Neuronal stem cell (in vitro differentiated cells): ENCODE results near the gene NDUFS8.

Experiments
- DNase-seq: peaks from one replicate; pipeline ENCODE4 v3.0.0-alpha.2; 2013; ENCODE audit warnings: low spot score
- H2AFZ ChIP-seq: one replicate; pipeline ENCODE4 v1.6.1; 2013; ENCODE audit warnings: mild to moderate bottlenecking, low read length, inconsistent platforms
- H2AK5ac ChIP-seq: 2 replicates; pipeline ENCODE4 v1.6.1; 2013; ENCODE audit warnings: low read depth, mild to moderate bottlenecking, inconsistent platforms, low read length, moderate library complexity, mixed read lengths
- H2BK120ac ChIP-seq: 2 replicates; pipeline ENCODE4 v1.6.1; 2013; ENCODE audit warnings: low read depth, mild to moderate bottlenecking, inconsistent platforms, low read length, moderate library complexity, mixed read lengths
- H2BK12ac ChIP-seq: one replicate; pipeline ENCODE4 v1.6.1; 2013; ENCODE audit warnings: low read length, inconsistent platforms
- H2BK15ac ChIP-seq: 2 replicates; pipeline ENCODE4 v1.6.1; 2013; ENCODE audit warnings: mild to moderate bottlenecking, low read length, inconsistent platforms, mixed read lengths
- H2BK5ac ChIP-seq: one replicate; pipeline ENCODE4 v1.6.1; 2013; ENCODE audit warnings: inconsistent platforms, mild to moderate bottlenecking, low read length, moderate library complexity
- H3K14ac ChIP-seq: one replicate; pipeline ENCODE4 v1.6.1; 2013; ENCODE audit warnings: low read length, inconsistent platforms
- H3K18ac ChIP-seq: 2 replicates; pipeline ENCODE4 v1.6.1; 2013; ENCODE audit warnings: low read length, inconsistent platforms
- H3K23ac ChIP-seq: 2 replicates; pipeline ENCODE4 v1.6.1; 2013; ENCODE audit warnings: low read depth, mild to moderate bottlenecking, mixed read lengths, low read length, inconsistent platforms; ENCODE audit not compliant: poor library complexity
- H3K27ac ChIP-seq: replicated peaks from 3 replicates; pipeline ENCODE4 v1.5.1; 2013; ENCODE audit warnings: low read length, inconsistent platforms
- H3K27me3 ChIP-seq, 3 experiments: 2 replicates each; pipeline ENCODE4 v1.6.1; 2013; ENCODE audit warnings: low read length in 3 of 3, mild to moderate bottlenecking in 2 of 3, inconsistent platforms in 1 of 3, low read depth in 1 of 3, mixed read lengths in 1 of 3, moderate library complexity in 1 of 3; ENCODE audit not compliant: control insufficient read depth in 3 of 3, insufficient read depth in 3 of 3
- H3K36me3 ChIP-seq, 2 donors: replicated peaks in 1 of 2; 2 replicates each; pipeline ENCODE4 v1.6.1; 2013; ENCODE audit warnings: low read length in 2 of 2; ENCODE audit not compliant: control insufficient read depth in 2 of 2, insufficient read depth in 2 of 2
- H3K4ac ChIP-seq: 2 replicates; pipeline ENCODE4 v1.6.1; 2013; ENCODE audit warnings: inconsistent platforms, mild to moderate bottlenecking, low read length, moderate library complexity
- H3K4me1 ChIP-seq, 2 donors: 1 replicate in 1 of 2; 2 replicates in 1 of 2; pipeline ENCODE4 v1.6.1; 2013; ENCODE audit warnings: low read length in 2 of 2, low read depth in 1 of 2; ENCODE audit not compliant: control insufficient read depth in 2 of 2, insufficient read depth in 1 of 2
- H3K4me2 ChIP-seq: one replicate; pipeline ENCODE4 v1.6.1; 2013; ENCODE audit warnings: mild to moderate bottlenecking, low read length, inconsistent platforms; ENCODE audit not compliant: insufficient read depth, poor library complexity, severe bottlenecking
- H3K4me3 ChIP-seq, 2 donors: 2 replicates each; pipeline ENCODE4 v1.5.1; 2013; ENCODE audit warnings: low read length in 2 of 2, mild to moderate bottlenecking in 2 of 2, inconsistent platforms in 1 of 2, moderate library complexity in 1 of 2
- H3K79me1 ChIP-seq: one replicate; pipeline ENCODE4 v1.6.1; 2013; ENCODE audit warnings: low read depth, mild to moderate bottlenecking, inconsistent platforms, low read length, moderate library complexity
- H3K9ac ChIP-seq: one replicate; pipeline ENCODE4 v1.6.1; 2013; ENCODE audit warnings: mild to moderate bottlenecking, low read depth, low read length, inconsistent platforms; ENCODE audit not compliant: poor library complexity
- H3K9me3 ChIP-seq, 2 donors: replicated peaks in 1 of 2; 2 replicates each; pipeline versions ENCODE3 to v1.6.1; 2013; ENCODE audit warnings: low read length in 2 of 2, mild to moderate bottlenecking in 2 of 2, inconsistent platforms in 1 of 2, low read depth in 1 of 2, mixed read lengths in 1 of 2, moderate library complexity in 1 of 2; ENCODE audit not compliant: control insufficient read depth in 2 of 2, insufficient read depth in 1 of 2
- H4K8ac ChIP-seq: one replicate; pipeline ENCODE4 v1.6.1; 2013; ENCODE audit warnings: low read depth, mild to moderate bottlenecking, inconsistent platforms, low read length, moderate library complexity
- H4K91ac ChIP-seq: one replicate; pipeline ENCODE4 v1.6.1; 2013; ENCODE audit warnings: low read length, low read depth, mild to moderate bottlenecking, inconsistent platforms; ENCODE audit not compliant: poor library complexity
- WGBS, 2 donors: extraction: QIAGEN DNeasy Blood & Tissue Kit; methylation state at CpG; one replicate each; pipeline ENCODE4 v1.1.7; 2013; ENCODE audit warnings: missing lambda C conversion rate in 2 of 2, mixed read lengths in 1 of 2; ENCODE audit not compliant: insufficient read length in 2 of 2, insufficient replicate concordance in 1 of 2; ENCODE audit errors: extremely low coverage in 2 of 2; 5-methylcytosine and 5-hydroxymethylcytosine counted together

NDUFS8 gene

GRCh38 chr11:68021167-68021787 lies 9.2 kb upstream of the NDUFS8 start:
- peak overlapping the region; percentile 47 for H2AK5ac ChIP-seq
- peak overlapping the region; percentile 15 for H3K4me2 ChIP-seq
- no peak overlapping the region for H3K27ac ChIP-seq
- H3K36me3 ChIP-seq: peaks cover 0 to 12% of the 10 kb centered on the region in 2 donors
- no peak overlapping the region for H3K4me3 ChIP-seq
- H4K91ac ChIP-seq: no peak overlapping the region
- H3K4me1 ChIP-seq: peaks cover 12 to 28% of the 10 kb centered on the region in 2 donors
- H3K9ac ChIP-seq: peak overlapping the region; percentile 80
- H2BK12ac ChIP-seq: no peak overlapping the region
- H2BK120ac ChIP-seq: peak overlapping the region; percentile 52
- DNase-seq: no peak
- no peak overlapping the region for H3K4ac ChIP-seq
- H3K27me3 ChIP-seq: no peaks in the 10 kb centered on the region
- no peak overlapping the region for H2BK5ac ChIP-seq
- peak overlapping the region; percentile 22 for H2BK15ac ChIP-seq
- WGBS, 2 donors: no CpG with 5 or more reads among the region's 27 CpGs
- no peak overlapping the region for H3K14ac ChIP-seq
- peaks cover 1 to 11% of the 10 kb centered on the region in 2 donors for H3K9me3 ChIP-seq
- peak overlapping the region; percentile 97 for H3K23ac ChIP-seq
- peak overlapping the region; percentile 72 for H2AFZ ChIP-seq
- no peak overlapping the region for H4K8ac ChIP-seq
- peaks cover 2% of the 10 kb centered on the region for H3K79me1 ChIP-seq
- H3K18ac ChIP-seq: peak overlapping the region; percentile 84

GRCh38 chr11:68022531-68022930 lies 8.0 kb upstream of the NDUFS8 start:
- peak overlapping the region; percentile 39 for H3K9ac ChIP-seq
- no peak overlapping the region for H3K4ac ChIP-seq
- no peak overlapping the region for H2AK5ac ChIP-seq
- H3K14ac ChIP-seq: no peak overlapping the region
- peaks cover 0 to 12% of the 10 kb centered on the region in 2 donors for H3K36me3 ChIP-seq
- H2BK12ac ChIP-seq: no peak overlapping the region
- H3K79me1 ChIP-seq: peaks cover 2% of the 10 kb centered on the region
- no peak overlapping the region for H3K23ac ChIP-seq
- H3K4me3 ChIP-seq: no peak overlapping the region
- H3K4me2 ChIP-seq: no peak overlapping the region
- no peaks in the 10 kb centered on the region for H3K27me3 ChIP-seq
- H3K4me1 ChIP-seq: peaks cover 10 to 16% of the 10 kb centered on the region in 2 donors
- no peak for DNase-seq
- no peak overlapping the region for H3K27ac ChIP-seq
- H2BK15ac ChIP-seq: no peak overlapping the region
- peaks cover 1 to 11% of the 10 kb centered on the region in 2 donors for H3K9me3 ChIP-seq
- WGBS, 2 donors: no CpG with 5 or more reads among the region's 13 CpGs
- H4K8ac ChIP-seq: no peak overlapping the region
- H2BK120ac ChIP-seq: no peak overlapping the region
- no peak overlapping the region for H2AFZ ChIP-seq
- H4K91ac ChIP-seq: no peak overlapping the region
- no peak overlapping the region for H3K18ac ChIP-seq
- H2BK5ac ChIP-seq: no peak overlapping the region

GRCh38 chr11:68024508-68024907 lies 6.0 kb upstream of the NDUFS8 start:
- no peak overlapping the region for H3K14ac ChIP-seq

GRCh38 chr11:68025047-68025446 lies 5.4 kb upstream of the NDUFS8 start:
- Histone ChIP-seq H3K4ac (no peak overlapping the region), H3K14ac (no peak overlapping the region), H3K27me3 (no peaks in the 10 kb centered on the region), H3K4me1 (peaks cover 12 to 13% of the 10 kb centered on the region in 2 donors), H3K23ac (no peak overlapping the region), H3K18ac (no peak overlapping the region), H4K8ac (no peak overlapping the region), H4K91ac (no peak overlapping the region), H3K36me3 (peaks cover 0 to 12% of the 10 kb centered on the region in 2 donors), H3K4me3 (no peak overlapping the region), H2AFZ (no peak overlapping the region), H2BK15ac (no peak overlapping the region), H3K9me3 (peaks cover 1 to 17% of the 10 kb centered on the region in 2 donors), H2BK5ac (no peak overlapping the region), H3K27ac (no peak overlapping the region), H2AK5ac (no peak overlapping the region), H3K79me1 (peaks cover 3% of the 10 kb centered on the region), H3K4me2 (no peak overlapping the region), H2BK12ac (no peak overlapping the region), H2BK120ac (no peak overlapping the region), H3K9ac (peak overlapping the region; percentile 1)
- DNase-seq: no peak
- no CpG with 5 or more reads among the region's 5 CpGs for WGBS, 2 donors

More at GRCh38 chr11:68024508-68024907, 6.0 kb upstream of the NDUFS8 start:
- no peak overlapping the region for H3K27ac ChIP-seq
- H3K9me3 ChIP-seq: peaks cover 1 to 17% of the 10 kb centered on the region in 2 donors
- H3K4me1 ChIP-seq: peaks cover 11% of the 10 kb centered on the region in 2 donors
- no peak for DNase-seq
- no peak overlapping the region for H3K4me3 ChIP-seq
- H3K27me3 ChIP-seq: no peaks in the 10 kb centered on the region
- H3K79me1 ChIP-seq: peaks cover 4% of the 10 kb centered on the region
- no peak overlapping the region for H3K9ac ChIP-seq
- no peak overlapping the region for H3K18ac ChIP-seq
- no peak overlapping the region for H2BK5ac ChIP-seq
- WGBS, 2 donors: no CpG with 5 or more reads among the region's 5 CpGs
- H3K4ac ChIP-seq: no peak overlapping the region
- no peak overlapping the region for H2BK15ac ChIP-seq
- H3K4me2 ChIP-seq: no peak overlapping the region
- no peak overlapping the region for H2BK12ac ChIP-seq
- no peak overlapping the region for H4K91ac ChIP-seq
- no peak overlapping the region for H2AFZ ChIP-seq
- H3K23ac ChIP-seq: no peak overlapping the region
- no peak overlapping the region for H2AK5ac ChIP-seq
- no peak overlapping the region for H2BK120ac ChIP-seq
- H3K36me3 ChIP-seq: peaks cover 0 to 12% of the 10 kb centered on the region in 2 donors
- H4K8ac ChIP-seq: no peak overlapping the region
